Thyroid gland (tissue), 4 donors: ENCODE measurements around the gene ADARB2.

Source experiments
- CTCF ChIP-seq, 6 experiments: fragments of 200-600 bp in 3 of 6; fragments of 450-650 bp in 3 of 6; sonication (generic) in 3 of 6; IDR thresholded peaks; one replicate each; pipeline ENCODE4 v1.5.1; 2016 to 2019; ENCODE audit warnings: antibody characterized with exemption in 6 of 6, mild to moderate bottlenecking in 2 of 6, inconsistent platforms in 1 of 6, moderate library complexity in 1 of 6
- POLR2A ChIP-seq, 2 donors: fragments of 450-650 bp; IDR thresholded peaks; one replicate each; pipeline ENCODE4 v1.6.1; 2017; ENCODE audit warnings: antibody characterized with exemption in 2 of 2, mild to moderate bottlenecking in 2 of 2, moderate library complexity in 1 of 2

GRCh38 chr10:1540144-1540543, 197.2 kb downstream of the ADARB2 start:
- no peak for TF ChIP-seq POLR2A (IDR thresholded peaks at IDR 0.05)
- no peak for TF ChIP-seq CTCF (IDR thresholded peaks at IDR 0.05)
